ENCODE data around the gene STAP2.
"Not testable (repeated sequence)": the region's sequence is repeated elsewhere in the genome, so short reads cannot be mapped to it uniquely, and the experiment has no call there.

Gene STAP2

GRCh38 chr19:4297901-4298809, 40.5 kb downstream of the STAP2 start:
- DNase-seq, result no peak

GRCh38 chr19:4295972-4296771, 42.5 kb downstream of the STAP2 start:
- no peak for DNase-seq

GRCh38 chr19:4294389-4294788, 44.2 kb downstream of the STAP2 start:
- no peak for DNase-seq

GRCh38 chr19:4292515-4292914, 46.1 kb downstream of the STAP2 start:
- no peak for DNase-seq

GRCh38 chr19:4291184-4291732, 47.4 kb downstream of the STAP2 start:
- no peak for DNase-seq

GRCh38 chr19:4288091-4288777, 50.4 kb downstream of the STAP2 start:
- no peak for DNase-seq

- not testable (repeated sequence) for DNase-seq
Observed at GRCh38 chr19:4286141-4286540, 52.5 kb downstream of the STAP2 start.

GRCh38 chr19:4284974-4285373, 53.7 kb downstream of the STAP2 start:
- no peak for DNase-seq

GRCh38 chr19:4284176-4284958, 54.3 kb downstream of the STAP2 start:
- no peak for DNase-seq

GRCh38 chr19:4279530-4280422, 58.9 kb downstream of the STAP2 start:
- DNase-seq, result no peak

GRCh38 chr19:4279267-4279529, 59.4 kb downstream of the STAP2 start:
- no peak for DNase-seq

GRCh38 chr19:4278419-4279266, 60.0 kb downstream of the STAP2 start, which contains the start of gene SHD:
SHD (plus strand) TSS chr19:4279266; CDS start chr19:4280064, 798 bp downstream.
- DNase-seq, result no peak

- no peak for DNase-seq
Observed at GRCh38 chr19:4278010-4278409, 60.6 kb downstream of the STAP2 start.

- no peak for DNase-seq
Observed at GRCh38 chr19:4277191-4277696, 61.4 kb downstream of the STAP2 start.

- DNase-seq, result not testable (repeated sequence)
Observed at GRCh38 chr19:4274321-4274686, 64.3 kb downstream of the STAP2 start.
